Esophagus squamous epithelium (tissue), 5 donors: ENCODE results near the gene TEAD1. TPM values are rescaled to one million over a fixed set of nuclear protein-coding genes. Genes with fewer than 3 reads are reported as not detected.

Source experiments
- DNase-seq: peaks from one replicate; lab custom pipeline; 2025; lab: John Stamatoyannopoulos, UW
- H3K27ac ChIP-seq, 4 donors: fragments of 200-600 bp; sonication (generic); one replicate each; pipeline ENCODE4 v1.5.1; 2016 to 2019; ENCODE audit warnings: mild to moderate bottlenecking in 1 of 4
- H3K27me3 ChIP-seq, 4 donors: fragments of 200-600 bp; sonication (generic); 1 replicate in 3 of 4; 2 replicates in 1 of 4; pipeline versions ENCODE4 v1.5.1 to v1.6.0; 2017 to 2021; ENCODE audit warnings: antibody characterized with exemption in 1 of 4
- H3K36me3 ChIP-seq, 3 donors: fragments of 200-600 bp; sonication (generic); one replicate each; pipeline ENCODE4 v1.5.1; 2016 to 2019
- H3K4me1 ChIP-seq, 3 donors: fragments of 200-600 bp; sonication (generic); one replicate each; pipeline ENCODE4 v1.5.1; 2017 to 2019
- H3K4me3 ChIP-seq, 4 donors: fragments of 200-600 bp; sonication (generic); 1 replicate in 3 of 4; 2 replicates in 1 of 4; pipeline ENCODE4 v1.5.1; 2016 to 2019; ENCODE audit warnings: mild to moderate bottlenecking in 2 of 4, moderate library complexity in 1 of 4
- H3K9me3 ChIP-seq, 3 donors: fragments of 200-600 bp; sonication (generic); one replicate each; pipeline ENCODE4 v1.5.1; 2016 to 2019
- POLR2A ChIP-seq, 4 donors: fragments of 450-650 bp; IDR thresholded peaks; one replicate each; pipeline ENCODE4 v1.6.1; 2017; ENCODE audit warnings: antibody characterized with exemption in 4 of 4, mild to moderate bottlenecking in 4 of 4, moderate library complexity in 3 of 4
- WGBS, 2 donors: methylation state at CpG; one replicate each; pipeline ENCODE4 v1.1.5; 2018; 5-methylcytosine and 5-hydroxymethylcytosine counted together
- intact Hi-C: fragments of 100-400 bp; cut with DNase I; formaldehyde crosslinking; loops from one replicate; pipeline ENCODE4 v1.15.0; 2022
- total RNA-seq, 4 donors: library from RNA; depleted of rRNA; stranded (reverse); fragments of >200 nt; gene quantifications; one replicate each; pipeline ENCODE4 v1.1.0, GENCODE V29; 2016
- TF ChIP-seq, protein P1 (sequence below), 6 experiments: fragments of 450-650 bp in 4 of 6; fragments of 200-600 bp in 2 of 6; sonication (generic) in 2 of 6; IDR thresholded peaks; one replicate each; pipeline ENCODE4 v1.5.1; 2016 to 2019; ENCODE audit warnings: antibody characterized with exemption in 6 of 6, mild to moderate bottlenecking in 4 of 6, moderate library complexity in 4 of 6
- donor health status: DM: yes; HTN: yes; CAD: no.

Gene TEAD1
- total RNA-seq, 4 donors from 2014 or later = 33.3 to 75.2 (median 49.8) TPM

GRCh38 chr11:12762696-12763324 lies 88.6 kb downstream of the TEAD1 start:
- Histone ChIP-seq H3K27me3 (no peaks in the 10 kb centered on the region), H3K9me3 (no peaks in the 10 kb centered on the region), H3K36me3 (peaks cover 0 to 31% (median 6%) of the 10 kb centered on the region in 3 donors), H3K27ac (no peak overlapping the region), H3K4me1 (peaks cover 0 to 27% (median 3%) of the 10 kb centered on the region in 3 donors), H3K4me3 (no peak overlapping the region)
- WGBS, 2 donors = 71 to 79% methylated on average over 4 of the region's 4 CpGs
- no peak for TF ChIP-seq POLR2A (IDR thresholded peaks at IDR 0.05)
- TF ChIP-seq, protein P1, sequence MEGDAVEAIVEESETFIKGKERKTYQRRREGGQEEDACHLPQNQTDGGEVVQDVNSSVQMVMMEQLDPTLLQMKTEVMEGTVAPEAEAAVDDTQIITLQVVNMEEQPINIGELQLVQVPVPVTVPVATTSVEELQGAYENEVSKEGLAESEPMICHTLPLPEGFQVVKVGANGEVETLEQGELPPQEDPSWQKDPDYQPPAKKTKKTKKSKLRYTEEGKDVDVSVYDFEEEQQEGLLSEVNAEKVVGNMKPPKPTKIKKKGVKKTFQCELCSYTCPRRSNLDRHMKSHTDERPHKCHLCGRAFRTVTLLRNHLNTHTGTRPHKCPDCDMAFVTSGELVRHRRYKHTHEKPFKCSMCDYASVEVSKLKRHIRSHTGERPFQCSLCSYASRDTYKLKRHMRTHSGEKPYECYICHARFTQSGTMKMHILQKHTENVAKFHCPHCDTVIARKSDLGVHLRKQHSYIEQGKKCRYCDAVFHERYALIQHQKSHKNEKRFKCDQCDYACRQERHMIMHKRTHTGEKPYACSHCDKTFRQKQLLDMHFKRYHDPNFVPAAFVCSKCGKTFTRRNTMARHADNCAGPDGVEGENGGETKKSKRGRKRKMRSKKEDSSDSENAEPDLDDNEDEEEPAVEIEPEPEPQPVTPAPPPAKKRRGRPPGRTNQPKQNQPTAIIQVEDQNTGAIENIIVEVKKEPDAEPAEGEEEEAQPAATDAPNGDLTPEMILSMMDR (IDR thresholded peaks at IDR 0.05) = no peak
- DNase-seq = no peak
- intact Hi-C loops = no loop called here

GRCh38 chr11:12764187-12764914 lies 90.1 kb downstream of the TEAD1 start:
- 80 to 84% methylated on average over 7 to 8 of the region's 8 CpGs for WGBS, 2 donors
- no peak overlapping the region for H3K4me3 ChIP-seq
- H3K27me3 ChIP-seq = no peaks in the 10 kb centered on the region
- intact Hi-C loops = no loop called here
- TF ChIP-seq POLR2A (IDR thresholded peaks at IDR 0.05) = no peak
- TF ChIP-seq, protein P1 (IDR thresholded peaks at IDR 0.05) = no peak
- no peaks in the 10 kb centered on the region for H3K9me3 ChIP-seq
- H3K27ac ChIP-seq = no peak overlapping the region
- peaks cover 0 to 35% (median 4%) of the 10 kb centered on the region in 3 donors for H3K4me1 ChIP-seq
- no peak for DNase-seq
- H3K36me3 ChIP-seq = peaks cover 0 to 31% (median 6%) of the 10 kb centered on the region in 3 donors

GRCh38 chr11:12765428-12765827 lies 91.2 kb downstream of the TEAD1 start:
- no peak for DNase-seq
- TF ChIP-seq POLR2A (IDR thresholded peaks at IDR 0.05) = no peak
- TF ChIP-seq, protein P1 (IDR thresholded peaks at IDR 0.05) = no peak
- no peaks in the 10 kb centered on the region for H3K9me3 ChIP-seq
- H3K36me3 ChIP-seq = peaks cover 0 to 31% (median 6%) of the 10 kb centered on the region in 3 donors
- 54 to 57% methylated on average over 3 of the region's 3 CpGs for WGBS, 2 donors
- H3K27ac ChIP-seq = no peak overlapping the region
- H3K4me1 ChIP-seq = peaks cover 0 to 46% (median 11%) of the 10 kb centered on the region in 3 donors
- intact Hi-C loops = no loop called here
- H3K27me3 ChIP-seq = no peaks in the 10 kb centered on the region
- no peak overlapping the region for H3K4me3 ChIP-seq

DNA sequence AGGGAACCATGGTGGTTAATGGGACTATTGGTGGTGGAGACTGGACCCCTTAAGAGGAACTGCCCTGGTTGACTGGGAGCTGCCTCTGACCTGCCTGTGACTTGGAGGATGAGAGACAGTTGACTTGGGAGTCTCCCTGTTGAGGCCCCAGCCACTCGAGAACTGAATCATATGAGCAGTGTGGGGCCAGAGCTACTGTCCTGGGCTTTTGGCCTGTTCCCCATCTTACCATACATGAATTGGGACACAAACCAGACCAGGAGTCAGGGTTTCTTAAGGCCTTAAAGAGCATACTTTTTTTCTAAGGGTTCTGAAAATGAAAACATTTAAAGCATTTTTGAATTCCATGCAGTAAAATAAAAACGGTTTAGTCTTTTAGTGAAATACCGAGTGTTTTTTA lies 92.8 kb downstream of the TEAD1 start:
- Histone ChIP-seq H3K9me3 (no peaks in the 10 kb centered on the region), H3K4me1 (peaks cover 7 to 46% (median 23%) of the 10 kb centered on the region in 3 donors), H3K4me3 (no peak overlapping the region), H3K27me3 (no peaks in the 10 kb centered on the region), H3K36me3 (peaks cover 0 to 31% (median 6%) of the 10 kb centered on the region in 3 donors), H3K27ac (no peak overlapping the region)
- intact Hi-C loops = no loop called here
- no peak for TF ChIP-seq POLR2A (IDR thresholded peaks at IDR 0.05)
- TF ChIP-seq, protein P1 (IDR thresholded peaks at IDR 0.05) = no peak
- no peak for DNase-seq
- 85 to 87% methylated on average over 3 of the region's 3 CpGs for WGBS, 2 donors

GRCh38 chr11:12767577-12767976 lies 93.4 kb downstream of the TEAD1 start:
- Histone ChIP-seq H3K27me3 (no peaks in the 10 kb centered on the region), H3K36me3 (peaks cover 0 to 31% (median 6%) of the 10 kb centered on the region in 3 donors), H3K4me3 (no peak overlapping the region), H3K9me3 (no peaks in the 10 kb centered on the region), H3K4me1 (peaks cover 7 to 50% (median 23%) of the 10 kb centered on the region in 3 donors), H3K27ac (no peak overlapping the region)
- intact Hi-C loops = no loop called here
- WGBS, 2 donors = 78 to 84% methylated on average over 5 of the region's 5 CpGs
- DNase-seq = no peak
- no peak for TF ChIP-seq POLR2A (IDR thresholded peaks at IDR 0.05)
- TF ChIP-seq, protein P1 (IDR thresholded peaks at IDR 0.05) = no peak
